ENCODE measurements around the gene CCDC92. TPM values are rescaled to one million over a fixed set of nuclear protein-coding genes. Genes with fewer than 3 reads are reported as not detected.

CCDC92 gene
- total RNA-seq, 1 donor from 2014 or later: 55.1 TPM

DNA sequence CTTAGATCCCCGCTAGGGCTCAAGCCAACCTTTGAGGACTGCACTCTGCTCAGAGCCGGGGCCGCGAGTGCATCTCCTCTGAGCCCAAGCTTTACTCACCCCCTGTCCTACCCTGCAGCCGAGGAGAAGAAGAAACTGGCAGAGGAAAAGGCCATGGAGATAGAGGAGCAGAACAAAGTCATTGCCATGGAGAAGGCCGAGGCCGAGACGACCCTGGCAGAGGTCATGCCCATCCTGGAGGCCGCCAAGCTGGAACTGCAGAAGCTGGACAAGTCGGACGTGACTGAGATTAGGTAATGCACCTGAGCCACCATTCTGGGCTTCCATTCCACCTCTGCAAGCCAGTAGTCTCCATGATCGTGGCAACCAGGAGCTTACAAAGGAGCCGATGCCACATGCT, 69.8 kb downstream of the CCDC92 start:
- Mint-ChIP-seq H3K27me3 (ENCODE audit: low read depth) (peaks cover 10% of the 10 kb centered on the region), H3K36me3 (no peaks in the 10 kb centered on the region), H3K9me3 (peaks cover 4% of the 10 kb centered on the region), H3K4me3 (no peak overlapping the region), H3K27ac (no peak overlapping the region), H3K4me1 (peaks cover 29% of the 10 kb centered on the region)
- no peak for DNase-seq (ENCODE audit: low spot score in 2 of 2, unreplicated experiment in 2 of 2)
- TF ChIP-seq CTCF (IDR thresholded peaks at IDR 0.05; ENCODE audit: unreplicated experiment): no peak

DNA sequence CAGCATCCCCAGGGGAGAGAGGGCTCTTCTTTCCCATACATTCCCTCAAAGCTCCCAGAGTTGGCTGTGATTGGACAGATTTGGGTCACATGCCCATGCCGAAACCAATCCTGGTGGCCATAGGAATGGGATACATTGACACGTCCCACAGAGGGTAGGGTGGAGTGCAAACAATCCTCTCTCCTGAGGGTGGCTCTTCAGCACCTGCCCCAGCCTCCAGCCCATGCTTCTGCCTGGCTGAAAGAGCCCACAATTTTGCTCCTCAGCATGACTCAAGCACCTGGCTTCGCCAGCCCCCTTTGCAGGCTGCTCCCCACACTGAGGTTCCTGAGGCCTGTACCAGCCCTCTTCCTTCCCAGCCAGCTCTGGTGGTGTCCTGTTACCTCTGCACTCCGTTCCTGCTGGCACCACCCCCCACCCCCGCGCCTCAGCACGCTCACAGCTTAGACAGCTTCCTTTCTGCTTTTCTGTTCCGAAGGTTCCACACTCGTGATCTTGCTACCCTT, 71.7 kb downstream of the CCDC92 start:
- TF ChIP-seq CTCF (IDR thresholded peaks at IDR 0.05; ENCODE audit: unreplicated experiment): no peak
- Mint-ChIP-seq H3K9me3 (peaks cover 4% of the 10 kb centered on the region), H3K27ac (no peak overlapping the region), H3K4me1 (peaks cover 13% of the 10 kb centered on the region), H3K4me3 (no peak overlapping the region), H3K27me3 (ENCODE audit: low read depth) (peaks cover 10% of the 10 kb centered on the region), H3K36me3 (no peaks in the 10 kb centered on the region)
- DNase-seq (ENCODE audit: low spot score in 2 of 2, unreplicated experiment in 2 of 2): no peak

- peaks cover 5% of the 10 kb centered on the region for H3K4me1 Mint-ChIP-seq
- DNase-seq (ENCODE audit: low spot score in 2 of 2, unreplicated experiment in 2 of 2): no peak
- TF ChIP-seq CTCF (IDR thresholded peaks at IDR 0.05; ENCODE audit: unreplicated experiment): no peak
- H3K36me3 Mint-ChIP-seq: no peaks in the 10 kb centered on the region
- no peak overlapping the region for H3K4me3 Mint-ChIP-seq
- H3K27me3 Mint-ChIP-seq (ENCODE audit: low read depth): peaks cover 10% of the 10 kb centered on the region
- H3K9me3 Mint-ChIP-seq: peaks cover 4% of the 10 kb centered on the region
- H3K27ac Mint-ChIP-seq: no peak overlapping the region
Observed at GRCh38 chr12:123899368-123899767, 73.3 kb downstream of the CCDC92 start.

DNA sequence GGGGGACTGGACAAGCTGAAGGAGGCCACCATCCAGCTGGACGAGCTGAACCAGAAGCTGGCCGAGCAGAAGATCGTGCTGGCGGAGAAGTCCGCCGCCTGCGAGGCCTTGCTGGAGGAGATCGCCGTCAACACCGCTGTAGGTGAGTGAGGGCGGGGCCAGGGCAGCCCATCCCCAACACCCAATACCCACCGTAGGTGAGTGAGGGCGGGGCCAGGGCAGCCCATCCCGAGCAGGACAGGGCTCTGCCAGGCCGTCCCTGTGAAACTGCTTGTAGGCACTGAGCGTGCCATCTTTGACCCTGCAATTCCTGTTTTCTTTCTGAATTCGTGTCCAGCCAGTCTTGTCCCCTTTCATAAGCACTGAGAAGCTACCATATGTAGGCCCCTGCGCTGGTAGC, 74.0 kb downstream of the CCDC92 start:
- no peak for DNase-seq (ENCODE audit: low spot score in 2 of 2, unreplicated experiment in 2 of 2)
- TF ChIP-seq CTCF (IDR thresholded peaks at IDR 0.05; ENCODE audit: unreplicated experiment): no peak
- Mint-ChIP-seq H3K9me3 (peaks cover 4% of the 10 kb centered on the region), H3K4me3 (no peak overlapping the region), H3K4me1 (peaks cover 5% of the 10 kb centered on the region), H3K36me3 (no peaks in the 10 kb centered on the region), H3K27ac (no peak overlapping the region), H3K27me3 (ENCODE audit: low read depth) (peaks cover 5% of the 10 kb centered on the region)

DNA sequence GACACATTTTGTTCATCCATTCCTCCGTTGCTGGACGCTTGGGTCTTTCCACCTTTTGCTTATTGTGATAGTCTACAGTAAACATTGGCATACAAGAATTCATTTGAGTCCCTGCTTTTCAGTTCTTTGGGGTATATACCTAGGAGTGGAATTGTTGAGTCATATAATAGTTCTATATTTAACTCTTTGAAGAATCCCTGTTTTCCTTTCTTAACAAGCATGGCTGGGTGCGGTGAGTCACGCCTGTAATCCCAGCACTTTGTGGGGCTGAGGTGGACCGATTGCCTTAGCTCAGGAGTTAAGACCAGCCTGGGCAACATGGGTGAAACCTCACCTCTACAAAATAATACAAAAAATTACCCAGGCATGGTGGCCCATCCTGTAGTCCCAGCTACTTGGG, 75.4 kb downstream of the CCDC92 start:
- no peak for DNase-seq (ENCODE audit: low spot score in 2 of 2, unreplicated experiment in 2 of 2)
- Mint-ChIP-seq H3K4me1 (peaks cover 5% of the 10 kb centered on the region), H3K27me3 (ENCODE audit: low read depth) (peaks cover 10% of the 10 kb centered on the region), H3K36me3 (no peaks in the 10 kb centered on the region), H3K4me3 (no peak overlapping the region), H3K9me3 (peaks cover 4% of the 10 kb centered on the region), H3K27ac (no peak overlapping the region)
- no peak for TF ChIP-seq CTCF (IDR thresholded peaks at IDR 0.05; ENCODE audit: unreplicated experiment)

GRCh38 chr12:123896767-123897166, 75.9 kb downstream of the CCDC92 start:
- TF ChIP-seq CTCF (IDR thresholded peaks at IDR 0.05; ENCODE audit: unreplicated experiment): no peak
- Mint-ChIP-seq H3K27me3 (ENCODE audit: low read depth) (peaks cover 13% of the 10 kb centered on the region), H3K9me3 (peaks cover 4% of the 10 kb centered on the region), H3K36me3 (no peaks in the 10 kb centered on the region), H3K27ac (no peak overlapping the region), H3K4me1 (peaks cover 5% of the 10 kb centered on the region), H3K4me3 (no peak overlapping the region)
- DNase-seq (ENCODE audit: low spot score in 2 of 2, unreplicated experiment in 2 of 2): no peak
